ENCODE measurements around the gene SEC14L5.
"Not testable (repeated sequence)": the region's sequence is repeated elsewhere in the genome, so short reads cannot be mapped to it uniquely, and the experiment has no call there.

The SEC14L5 gene

GRCh38 chr16:4937782-4938682, 20.1 kb upstream of the SEC14L5 start:
- Mint-ChIP-seq H3K36me3 (ENCODE audit: low read depth) (no peaks in the 10 kb centered on the region), H3K9me3 (no peaks in the 10 kb centered on the region), H3K27ac (no peak overlapping the region), H3K27me3 (peaks cover 31% of the 10 kb centered on the region), H3K4me3 (peak overlapping the region; percentile 38), H3K4me1 (ENCODE audit: low read depth) (no peaks in the 10 kb centered on the region)

DNA sequence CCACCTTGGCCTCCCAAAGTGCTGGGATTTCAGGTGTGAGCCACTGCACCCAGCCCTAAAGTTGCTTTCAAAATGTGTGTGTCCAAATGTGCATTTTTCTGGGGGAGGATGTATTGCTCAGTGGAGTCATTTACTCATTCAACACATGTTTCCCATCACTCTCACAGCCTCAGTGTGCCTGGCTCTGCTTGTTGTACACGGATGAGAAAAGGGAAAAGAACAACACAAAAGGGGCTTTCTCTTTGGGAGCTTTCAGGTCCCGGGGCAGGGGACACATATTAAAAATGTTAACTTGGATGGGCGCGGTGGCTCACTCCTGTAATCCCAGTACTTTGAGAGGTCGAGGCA, 19.5 kb upstream of the SEC14L5 start:
- H3K9me3 Mint-ChIP-seq, result no peaks in the 10 kb centered on the region
- H3K4me1 Mint-ChIP-seq (ENCODE audit: low read depth), result no peaks in the 10 kb centered on the region
- H3K27me3 Mint-ChIP-seq, result peaks cover 31% of the 10 kb centered on the region
- H3K4me3 Mint-ChIP-seq, result no peak overlapping the region
- H3K27ac Mint-ChIP-seq, result no peak overlapping the region
- no peaks in the 10 kb centered on the region for H3K36me3 Mint-ChIP-seq (ENCODE audit: low read depth)

DNA sequence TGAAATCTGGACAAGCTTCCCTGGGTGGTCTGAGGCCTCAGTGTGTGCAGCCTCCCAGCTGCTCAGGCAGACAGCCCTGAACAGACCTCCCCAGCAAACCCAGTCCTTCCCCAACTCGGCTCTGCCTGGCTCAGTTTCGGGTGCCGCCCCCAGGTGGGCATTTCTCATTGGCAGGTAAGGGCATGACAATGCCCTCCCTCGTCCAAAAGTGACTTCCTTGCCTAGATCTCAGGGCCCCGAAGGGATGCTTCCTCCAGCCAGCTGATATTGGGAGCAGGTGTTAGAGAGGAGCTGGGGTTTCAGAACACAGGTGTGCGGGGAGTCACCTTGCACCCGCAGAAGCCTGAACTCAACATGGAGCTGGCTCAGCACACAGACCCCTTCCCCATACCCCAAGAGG, 17.4 kb upstream of the SEC14L5 start:
- H3K27ac Mint-ChIP-seq, result no peak overlapping the region
- H3K4me3 Mint-ChIP-seq, result no peak overlapping the region
- H3K27me3 Mint-ChIP-seq, result peaks cover 24% of the 10 kb centered on the region
- no peaks in the 10 kb centered on the region for H3K9me3 Mint-ChIP-seq
- peaks cover 9% of the 10 kb centered on the region for H3K4me1 Mint-ChIP-seq (ENCODE audit: low read depth)
- H3K36me3 Mint-ChIP-seq (ENCODE audit: low read depth), result no peaks in the 10 kb centered on the region

DNA sequence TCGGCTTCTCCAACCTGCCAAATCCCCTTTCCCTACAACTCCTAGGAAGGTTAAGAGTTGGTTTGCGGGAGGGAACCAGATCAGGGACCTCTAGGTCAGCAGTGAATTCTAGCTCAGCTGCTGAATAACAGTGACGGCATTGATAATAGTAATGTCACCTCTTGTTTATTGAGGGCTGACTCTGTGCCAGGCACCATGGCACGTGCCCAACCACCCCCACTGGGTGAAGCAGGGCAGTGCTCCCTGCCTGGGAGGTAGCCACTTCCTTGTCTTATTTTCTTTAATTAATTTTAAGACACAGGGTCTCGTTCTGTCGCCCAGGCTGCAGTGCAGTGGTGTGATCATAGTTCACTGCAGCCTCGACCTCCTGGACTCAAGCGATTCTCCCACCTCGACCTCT, 15.6 kb upstream of the SEC14L5 start:
- H3K4me3 Mint-ChIP-seq, result no peak overlapping the region
- H3K4me1 Mint-ChIP-seq (ENCODE audit: low read depth), result peaks cover 9% of the 10 kb centered on the region
- peaks cover 26% of the 10 kb centered on the region for H3K27me3 Mint-ChIP-seq
- H3K36me3 Mint-ChIP-seq (ENCODE audit: low read depth), result no peaks in the 10 kb centered on the region
- no peak overlapping the region for H3K27ac Mint-ChIP-seq
- no peaks in the 10 kb centered on the region for H3K9me3 Mint-ChIP-seq

DNA sequence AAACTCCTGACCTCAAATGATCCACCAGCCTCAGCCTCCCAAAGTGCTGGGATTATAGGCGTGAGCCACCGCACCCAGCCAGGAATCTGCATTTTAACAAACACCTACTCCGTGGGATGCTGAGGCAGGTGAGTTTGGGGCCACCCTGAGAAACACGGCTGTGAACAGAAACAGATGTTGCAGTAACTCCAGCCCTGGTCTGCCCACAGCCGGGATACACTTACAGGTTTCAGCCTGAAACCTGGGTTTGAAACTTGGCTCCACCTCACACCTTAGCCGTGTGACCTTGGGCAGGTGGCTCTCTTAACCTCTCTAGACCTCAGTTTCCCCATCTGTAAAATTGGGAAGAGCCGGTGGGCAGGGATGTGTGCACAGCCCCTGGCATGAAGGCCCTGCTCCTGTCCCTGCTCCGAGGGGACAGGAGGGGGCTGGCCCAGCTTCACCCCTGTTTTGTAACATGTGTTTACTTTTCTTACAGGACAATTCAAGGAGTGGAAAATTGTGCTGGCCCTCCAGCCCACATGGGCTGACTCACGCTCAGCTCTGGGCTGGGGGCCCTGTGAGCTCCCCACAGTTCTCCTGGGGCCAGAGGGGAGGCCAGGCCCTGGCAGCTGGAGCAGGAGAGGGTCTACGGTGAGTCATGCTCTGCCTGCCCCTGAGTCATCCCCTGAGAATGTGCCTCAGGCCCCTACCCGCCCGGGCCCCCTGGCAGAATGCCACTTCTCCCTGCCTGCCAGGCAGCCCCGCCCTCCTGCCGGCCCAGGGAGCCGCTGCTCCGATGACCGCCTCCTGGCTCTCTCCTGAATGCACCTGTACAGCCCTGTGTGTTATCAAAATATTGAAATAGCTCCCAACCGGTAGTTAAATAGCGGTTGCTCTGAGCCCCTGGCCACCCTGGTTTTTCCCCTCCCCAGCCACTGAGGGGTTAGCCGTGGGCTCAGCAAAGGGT, 13.5 kb upstream of the SEC14L5 start:
- Mint-ChIP-seq H3K9me3 (no peaks in the 10 kb centered on the region), H3K4me1 (ENCODE audit: low read depth) (peaks cover 9% of the 10 kb centered on the region), H3K36me3 (ENCODE audit: low read depth) (no peaks in the 10 kb centered on the region), H3K27ac (peak overlapping the region; percentile 21), H3K4me3 (no peak overlapping the region), H3K27me3 (peaks cover 13% of the 10 kb centered on the region)

- Mint-ChIP-seq H3K4me3 (no peak overlapping the region), H3K27me3 (peaks cover 13% of the 10 kb centered on the region), H3K36me3 (ENCODE audit: low read depth) (no peaks in the 10 kb centered on the region), H3K4me1 (ENCODE audit: low read depth) (peaks cover 9% of the 10 kb centered on the region), H3K9me3 (no peaks in the 10 kb centered on the region), H3K27ac (no peak overlapping the region)
Observed at GRCh38 chr16:4945560-4946502, 12.3 kb upstream of the SEC14L5 start.

- H3K27ac Mint-ChIP-seq, result peak overlapping the region; percentile 2
- H3K4me1 Mint-ChIP-seq (ENCODE audit: low read depth), result peaks cover 9% of the 10 kb centered on the region
- H3K9me3 Mint-ChIP-seq, result no peaks in the 10 kb centered on the region
- H3K27me3 Mint-ChIP-seq, result peaks cover 8% of the 10 kb centered on the region
- no peaks in the 10 kb centered on the region for H3K36me3 Mint-ChIP-seq (ENCODE audit: low read depth)
- H3K4me3 Mint-ChIP-seq, result no peak overlapping the region
Observed at GRCh38 chr16:4946917-4947316, 11.2 kb upstream of the SEC14L5 start.

DNA sequence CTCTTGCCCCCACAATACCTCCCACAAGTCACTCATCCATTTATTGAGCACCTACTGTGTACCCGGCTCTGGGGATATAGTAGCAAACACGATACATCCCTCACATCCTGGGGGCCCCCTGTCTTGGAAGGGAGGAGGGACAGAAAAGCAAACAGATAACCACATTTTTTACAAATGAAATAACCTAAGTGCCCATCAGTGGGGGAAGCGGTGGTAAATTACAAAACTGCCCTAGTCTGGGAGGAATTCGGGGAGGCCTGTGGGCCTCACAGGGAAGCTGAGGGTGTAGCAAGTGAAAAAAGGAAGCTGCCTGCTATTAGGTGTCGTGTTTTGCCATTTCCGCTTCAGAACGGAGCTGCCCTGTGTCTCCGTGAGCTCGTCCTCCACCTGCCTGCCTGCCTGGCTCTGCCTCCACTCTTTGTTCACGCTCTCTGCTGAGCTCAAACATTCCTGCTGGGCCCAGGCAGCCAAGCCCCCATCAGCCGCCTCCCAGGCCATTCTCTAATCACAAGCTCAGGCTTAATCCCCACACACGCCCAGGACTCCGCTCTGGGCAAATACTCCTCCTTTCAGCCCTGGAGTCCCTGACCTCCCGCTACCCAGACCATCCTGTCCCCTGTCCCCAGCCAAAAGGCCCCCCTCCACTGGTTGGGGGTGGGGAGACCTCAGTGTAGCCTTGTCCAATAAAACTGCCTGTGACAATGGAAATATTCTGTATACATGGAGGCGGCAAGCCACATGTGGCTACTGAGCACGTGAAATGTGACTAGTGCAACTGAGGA, 10.2 kb upstream of the SEC14L5 start:
- no peaks in the 10 kb centered on the region for H3K36me3 Mint-ChIP-seq (ENCODE audit: low read depth)
- peaks cover 8% of the 10 kb centered on the region for H3K27me3 Mint-ChIP-seq
- H3K9me3 Mint-ChIP-seq, result no peaks in the 10 kb centered on the region
- H3K4me1 Mint-ChIP-seq (ENCODE audit: low read depth), result peaks cover 9% of the 10 kb centered on the region
- no peak overlapping the region for H3K27ac Mint-ChIP-seq
- H3K4me3 Mint-ChIP-seq, result no peak overlapping the region

DNA sequence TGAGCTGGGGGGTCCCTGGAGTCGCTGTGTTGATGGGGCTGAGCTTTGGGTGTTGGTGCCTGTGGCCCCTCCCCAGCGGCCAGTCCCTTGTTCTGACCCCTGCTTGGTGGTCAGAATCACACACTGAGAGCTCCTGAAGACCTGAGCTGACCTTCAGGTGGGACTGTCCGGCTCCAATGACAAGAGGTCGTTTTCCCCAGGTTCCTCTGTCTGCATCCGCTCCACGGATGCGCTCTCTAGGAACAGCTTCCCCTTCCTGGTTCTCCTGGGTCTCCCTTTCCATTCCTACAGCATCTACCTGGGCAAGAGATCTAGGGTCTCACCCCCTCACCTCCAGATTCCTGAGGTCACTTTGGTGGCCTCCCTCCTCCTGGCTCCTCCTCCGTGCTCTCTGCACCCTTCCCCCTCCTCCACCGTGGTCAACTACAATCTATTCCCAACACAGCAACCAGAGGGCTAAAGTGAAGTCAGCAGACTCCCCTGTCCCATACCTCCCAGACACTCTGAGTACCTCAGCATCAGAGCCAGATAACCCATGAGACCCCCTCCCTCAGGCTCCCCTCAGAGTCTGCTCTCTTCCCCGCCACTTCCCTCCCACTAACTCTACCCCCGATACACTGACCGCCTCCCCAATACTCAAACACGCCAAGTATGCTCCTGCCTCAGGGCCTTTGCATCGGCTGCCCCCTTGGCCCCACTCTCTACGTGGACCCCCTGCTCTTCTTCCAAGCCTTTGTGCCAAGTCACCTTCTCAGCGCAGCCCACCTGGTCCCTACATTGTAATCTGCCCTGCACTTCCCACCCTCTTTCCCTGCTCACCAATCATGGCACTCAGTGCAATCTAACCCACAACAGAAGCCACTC, 9.0 kb upstream of the SEC14L5 start:
- no peaks in the 10 kb centered on the region for H3K9me3 Mint-ChIP-seq
- H3K36me3 Mint-ChIP-seq (ENCODE audit: low read depth), result no peaks in the 10 kb centered on the region
- H3K27ac Mint-ChIP-seq, result no peak overlapping the region
- H3K4me3 Mint-ChIP-seq, result no peak overlapping the region
- H3K27me3 Mint-ChIP-seq, result peaks cover 8% of the 10 kb centered on the region
- peaks cover 9% of the 10 kb centered on the region for H3K4me1 Mint-ChIP-seq (ENCODE audit: low read depth)

- Mint-ChIP-seq H3K9me3 (no peaks in the 10 kb centered on the region), H3K4me3 (no peak overlapping the region), H3K4me1 (ENCODE audit: low read depth) (peaks cover 4% of the 10 kb centered on the region), H3K27ac (no peak overlapping the region), H3K36me3 (ENCODE audit: low read depth) (no peaks in the 10 kb centered on the region), H3K27me3 (peaks cover 8% of the 10 kb centered on the region)
Observed at GRCh38 chr16:4949986-4950385, 8.1 kb upstream of the SEC14L5 start.

- H3K4me3 Mint-ChIP-seq; H3K4me1 Mint-ChIP-seq (ENCODE audit: low read depth); H3K36me3 Mint-ChIP-seq (ENCODE audit: low read depth); H3K27ac Mint-ChIP-seq; H3K9me3 Mint-ChIP-seq: not testable (repeated sequence)
- H3K27me3 Mint-ChIP-seq, result peaks cover 12% of the 10 kb centered on the region
Observed at GRCh38 chr16:4951583-4951982, 6.5 kb upstream of the SEC14L5 start.

GRCh38 chr16:4954714-4955113, 3.4 kb upstream of the SEC14L5 start:
- no peaks in the 10 kb centered on the region for H3K36me3 Mint-ChIP-seq (ENCODE audit: low read depth)
- H3K4me1 Mint-ChIP-seq (ENCODE audit: low read depth), result peaks cover 22% of the 10 kb centered on the region
- no peak overlapping the region for H3K27ac Mint-ChIP-seq
- H3K27me3 Mint-ChIP-seq, result peaks cover 22% of the 10 kb centered on the region
- H3K9me3 Mint-ChIP-seq, result no peaks in the 10 kb centered on the region
- no peak overlapping the region for H3K4me3 Mint-ChIP-seq

DNA sequence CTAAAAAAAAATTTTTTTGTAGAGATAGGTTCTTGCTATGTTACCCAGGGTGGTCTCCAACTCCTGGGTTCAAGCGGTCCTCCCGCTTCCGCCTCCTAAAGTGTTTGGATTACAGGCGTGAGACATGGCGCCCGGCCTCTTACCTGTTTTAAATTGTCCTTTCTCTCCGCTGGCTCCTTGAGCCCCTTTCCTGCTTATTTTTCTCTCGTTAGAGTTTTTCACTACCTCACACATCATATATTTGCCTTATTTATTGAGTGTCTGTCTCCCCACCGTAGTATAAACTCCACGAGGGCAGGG, 760 bp upstream of the SEC14L5 start:
- Mint-ChIP-seq H3K9me3 (no peaks in the 10 kb centered on the region), H3K36me3 (ENCODE audit: low read depth) (no peaks in the 10 kb centered on the region), H3K4me3 (peak overlapping the region; percentile 80), H3K27me3 (peaks cover 26% of the 10 kb centered on the region), H3K27ac (no peak overlapping the region), H3K4me1 (ENCODE audit: low read depth) (peaks cover 22% of the 10 kb centered on the region)
